Ovary (tissue), 9 donors: ENCODE measurements around the gene BANP. TPM values are rescaled to one million over a fixed set of nuclear protein-coding genes. Genes with fewer than 3 reads are reported as not detected.
"Not testable (repeated sequence)": the region's sequence is repeated elsewhere in the genome, so short reads cannot be mapped to it uniquely, and the experiment has no call there.

Experiments
- DNase-seq, 5 donors: peaks; one replicate each; pipeline ENCODE4 v3.0.0-alpha.2; 2019 to 2020
- H3K27ac ChIP-seq, 2 donors: fragments of 200-600 bp; one replicate each; pipeline versions ENCODE4 v1.5.1 to v1.8.0; 2019 to 2022
- H3K27me3 ChIP-seq: fragments of 200-600 bp; one replicate; pipeline ENCODE4 v1.8.0; 2022
- H3K36me3 ChIP-seq: fragments of 200-600 bp; sonication (generic); one replicate; pipeline ENCODE4 v1.5.1; 2019
- H3K4me1 ChIP-seq: one replicate; pipeline ENCODE4 v1.8.1; 2013; ENCODE audit warnings: mild to moderate bottlenecking, moderate library complexity; ENCODE audit not compliant: insufficient read depth
- H3K4me3 ChIP-seq: fragments of 200-600 bp; sonication (generic); one replicate; pipeline ENCODE4 v1.5.1; 2017
- H3K9me3 ChIP-seq, 2 donors: fragments of 200-600 bp in 1 of 2; sonication (generic) in 1 of 2; one replicate each; pipeline versions ENCODE4 v1.5.1 to v1.8.1; 2013 to 2019; ENCODE audit warnings: mild to moderate bottlenecking in 1 of 2, moderate library complexity in 1 of 2
- EP300 ChIP-seq: sonication (generic); formaldehyde crosslinking; IDR thresholded peaks from one replicate; pipeline ENCODE4 v1.6.1; 2017; ENCODE audit warnings: antibody characterized with exemption
- POLR2A ChIP-seq: fragments of 450-650 bp; IDR thresholded peaks from one replicate; pipeline ENCODE4 v1.6.1; 2017; ENCODE audit warnings: antibody characterized with exemption, mild to moderate bottlenecking, moderate library complexity
- WGBS, 3 donors: extraction: QIAGEN DNeasy Blood & Tissue Kit in 1 of 3; methylation state at CpG; one replicate each; pipeline versions ENCODE4 v1.1.5 to v1.1.7; 2013 to 2017; 5-methylcytosine and 5-hydroxymethylcytosine counted together
- intact Hi-C, 4 donors: fragments of 100-400 bp; cut with DNase I; formaldehyde crosslinking; loops; one replicate each; pipeline versions ENCODE4 v1.11.0 to v1.15.1; 2022 to 2023
- polyA plus RNA-seq, 2 donors: library from polyadenylated mRNA; stranded (reverse); fragments of 200-250 nt in 1 of 2; fragments of 350-450 nt in 1 of 2; fragmentation: Illumina TruSeq in 1 of 2; extraction: RNeasy Lipid Tissue Mini Kit (QIAGEN cat#74804) in 1 of 2; gene quantifications; one replicate each; pipeline ENCODE4 v1.2.3, GENCODE V29; 2013 to 2014
- total RNA-seq, 7 donors: library from RNA; depleted of rRNA in 2 of 7; stranded (reverse); fragments of >200 nt in 2 of 7; fragmentation: NEBNext Ultra II Directional in 3 of 7; extraction: Animal tissue kit (Norgen Biotek cat#: 25700) in 3 of 7; gene quantifications; one replicate each; pipeline versions ENCODE4 v1.1.0 to v1.2.4, GENCODE V29; 2016 to 2023
- TF ChIP-seq, protein P1 (sequence below), 3 donors: fragments of 450-650 bp in 2 of 3; fragments of 200-600 bp in 1 of 3; IDR thresholded peaks; one replicate each; pipeline versions ENCODE4 v1.5.1 to v1.8.0; 2016 to 2022; ENCODE audit warnings: antibody characterized with exemption in 3 of 3, mild to moderate bottlenecking in 1 of 3
- donor health status: DM: no; HTN: no; CAD: no; lungs with moderate emphysema.
- donor health status: DM: no; HTN: no; CAD: no.
- donor health status: Bipolar disorder and iron deficiency.
- donor health status: DM: yes; HTN: yes; CAD: no.
- donor health status: DM: no; HTN: no; CAD: no.
- donor health status: DM: yes; HTN: yes; CAD: no.

BANP gene
- total and polyA plus RNA-seq, 9 donors, result 14.8 to 48.6 (median 28.1) TPM

DNA sequence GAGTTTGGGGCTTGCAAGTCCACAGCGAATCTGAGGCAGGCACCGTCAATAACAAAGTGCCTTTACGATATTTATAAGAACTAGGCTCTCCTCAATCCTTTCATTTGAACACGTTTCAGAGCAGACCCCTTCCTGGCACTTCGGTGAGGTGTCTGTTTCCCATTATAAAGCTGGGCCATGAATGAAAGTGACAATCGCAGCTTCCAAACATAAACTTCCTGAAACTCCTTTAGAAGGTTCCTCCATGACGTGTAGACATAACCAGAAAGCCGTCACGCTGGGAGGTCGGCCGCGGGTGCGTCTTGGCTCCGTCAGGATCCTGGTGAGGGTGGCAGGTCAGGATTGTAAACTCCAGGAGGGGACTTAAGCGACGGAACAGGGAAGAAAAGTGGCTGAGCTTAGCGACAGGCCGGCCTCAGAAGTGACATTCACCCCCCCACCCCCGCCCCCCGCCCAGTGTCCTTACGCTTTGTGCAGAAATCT, 150.4 kb downstream of the BANP start:
- H3K4me1 ChIP-seq, H3K27me3 ChIP-seq, H3K36me3 ChIP-seq, H3K9me3 ChIP-seq, intact Hi-C loops, H3K4me3 ChIP-seq, H3K27ac ChIP-seq: not testable (repeated sequence)
- peak in 2 of 5 donors; percentile 11 to 12 for DNase-seq
- 39 to 54% (median 39%) methylated on average over 21 of the region's 21 CpGs for WGBS, 3 donors

DNA sequence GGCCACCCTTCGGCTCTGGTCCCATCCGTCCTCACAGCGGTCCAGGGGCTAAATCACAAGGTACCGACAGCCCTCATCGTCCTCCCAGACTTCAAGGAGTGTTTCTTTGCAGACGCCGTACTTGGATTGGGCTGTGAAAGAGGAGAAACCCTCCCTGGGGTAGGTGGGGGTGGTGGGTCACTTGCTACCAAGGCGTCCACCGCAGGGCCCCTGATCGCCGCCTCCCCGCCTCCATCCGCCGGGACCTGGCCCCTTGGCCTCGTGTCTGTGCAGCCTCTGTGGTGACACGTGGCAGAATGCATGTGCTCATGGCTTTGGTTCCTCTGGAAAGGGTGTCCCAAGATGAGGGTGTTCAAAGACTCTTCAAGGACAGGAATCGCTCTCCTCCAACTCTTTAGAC, 151.4 kb downstream of the BANP start:
- Histone ChIP-seq H3K4me1 (no peaks in the 10 kb centered on the region), H3K4me3 (no peak overlapping the region), H3K27me3 (no peaks in the 10 kb centered on the region), H3K36me3 (no peaks in the 10 kb centered on the region), H3K27ac (no peak overlapping the region), H3K9me3 (no peaks in the 10 kb centered on the region)
- WGBS, 3 donors, result 92 to 93% (median 93%) methylated on average over 17 of the region's 17 CpGs
- no peak for TF ChIP-seq EP300
- TF ChIP-seq, protein P1, sequence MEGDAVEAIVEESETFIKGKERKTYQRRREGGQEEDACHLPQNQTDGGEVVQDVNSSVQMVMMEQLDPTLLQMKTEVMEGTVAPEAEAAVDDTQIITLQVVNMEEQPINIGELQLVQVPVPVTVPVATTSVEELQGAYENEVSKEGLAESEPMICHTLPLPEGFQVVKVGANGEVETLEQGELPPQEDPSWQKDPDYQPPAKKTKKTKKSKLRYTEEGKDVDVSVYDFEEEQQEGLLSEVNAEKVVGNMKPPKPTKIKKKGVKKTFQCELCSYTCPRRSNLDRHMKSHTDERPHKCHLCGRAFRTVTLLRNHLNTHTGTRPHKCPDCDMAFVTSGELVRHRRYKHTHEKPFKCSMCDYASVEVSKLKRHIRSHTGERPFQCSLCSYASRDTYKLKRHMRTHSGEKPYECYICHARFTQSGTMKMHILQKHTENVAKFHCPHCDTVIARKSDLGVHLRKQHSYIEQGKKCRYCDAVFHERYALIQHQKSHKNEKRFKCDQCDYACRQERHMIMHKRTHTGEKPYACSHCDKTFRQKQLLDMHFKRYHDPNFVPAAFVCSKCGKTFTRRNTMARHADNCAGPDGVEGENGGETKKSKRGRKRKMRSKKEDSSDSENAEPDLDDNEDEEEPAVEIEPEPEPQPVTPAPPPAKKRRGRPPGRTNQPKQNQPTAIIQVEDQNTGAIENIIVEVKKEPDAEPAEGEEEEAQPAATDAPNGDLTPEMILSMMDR (IDR thresholded peaks at IDR 0.05), result no peak
- no peak for TF ChIP-seq POLR2A
- peak in 2 of 5 donors; percentile 13 for DNase-seq
- intact Hi-C loops, result no loop called here

DNA sequence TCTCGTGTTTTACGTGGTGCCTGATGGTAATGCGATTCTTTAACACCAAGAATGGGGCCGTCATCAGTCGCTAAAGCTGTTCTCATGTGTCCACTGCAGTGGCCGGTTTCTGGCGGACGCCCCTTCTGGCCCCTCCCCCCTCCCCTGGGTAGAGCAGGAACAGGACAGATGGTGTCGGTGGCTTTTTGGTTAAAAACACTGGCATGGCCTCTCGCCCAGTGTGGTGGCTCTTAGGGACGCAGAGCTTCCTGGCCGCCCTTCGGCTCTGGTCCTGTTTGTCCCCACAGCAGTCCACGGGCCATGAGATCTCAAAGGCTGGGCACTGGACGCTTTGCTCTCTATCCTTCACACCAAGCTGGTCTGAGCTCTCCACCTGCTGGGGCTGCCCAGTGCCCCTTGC, 151.8 kb downstream of the BANP start:
- no peak overlapping the region for H3K4me3 ChIP-seq
- TF ChIP-seq POLR2A (no peak), EP300 (no peak)
- TF ChIP-seq, protein P1 (IDR thresholded peaks at IDR 0.05), result no peak
- H3K27me3 ChIP-seq, result no peaks in the 10 kb centered on the region
- H3K36me3 ChIP-seq, result no peaks in the 10 kb centered on the region
- H3K27ac ChIP-seq, result no peak overlapping the region
- intact Hi-C loops, result no loop called here
- peak in 2 of 5 donors; percentile 14 to 21 for DNase-seq
- H3K9me3 ChIP-seq, result no peaks in the 10 kb centered on the region
- H3K4me1 ChIP-seq, result no peaks in the 10 kb centered on the region
- 90 to 95% (median 92%) methylated on average over 15 of the region's 15 CpGs for WGBS, 3 donors

DNA sequence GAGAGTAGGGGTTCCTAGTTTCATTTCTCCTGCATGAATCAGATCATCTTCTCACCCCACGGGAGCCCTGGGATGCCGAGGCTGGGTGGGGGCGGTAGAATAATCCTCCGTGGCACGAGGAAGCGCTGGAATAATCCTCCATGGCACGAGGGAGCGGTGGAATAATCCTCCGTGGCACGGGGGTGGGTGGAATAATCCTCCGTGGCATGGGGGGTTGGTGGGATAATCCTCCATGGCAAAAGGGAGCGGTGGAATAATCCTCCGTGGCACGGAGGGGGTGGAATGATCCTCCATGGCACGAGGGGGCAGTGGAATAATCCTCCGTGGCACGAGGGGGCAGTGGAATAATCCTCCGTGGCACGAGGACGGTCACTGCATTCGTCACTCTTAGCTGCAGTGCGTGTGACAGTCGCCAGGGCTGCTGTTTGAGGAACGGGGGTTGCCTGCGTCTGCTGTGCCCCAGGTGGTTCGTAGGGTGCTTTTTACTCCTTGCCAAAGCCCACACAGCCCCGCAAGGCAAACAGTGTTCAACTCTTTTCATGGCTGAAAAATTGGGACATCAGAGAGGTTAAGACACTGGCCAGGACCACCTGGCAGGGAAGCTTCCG, 152.5 kb downstream of the BANP start:
- Histone ChIP-seq H3K27me3 (no peaks in the 10 kb centered on the region), H3K4me1 (no peaks in the 10 kb centered on the region), H3K36me3 (no peaks in the 10 kb centered on the region), H3K27ac (no peak overlapping the region), H3K9me3 (no peaks in the 10 kb centered on the region), H3K4me3 (no peak overlapping the region)
- WGBS, 3 donors, result 86 to 92% (median 89%) methylated on average over 24 to 28 of the region's 28 CpGs
- peak in 2 of 5 donors; percentile 13 to 16 for DNase-seq
- intact Hi-C loops, result no loop called here
- TF ChIP-seq EP300 (no peak), POLR2A (no peak)
- TF ChIP-seq, protein P1 (IDR thresholded peaks at IDR 0.05), result no peak

GRCh38 chr16:88104363-88104762, 153.1 kb downstream of the BANP start:
- peak in 2 of 5 donors; percentile 9 to 18 for DNase-seq
- H3K27me3 ChIP-seq, H3K27ac ChIP-seq, H3K9me3 ChIP-seq, intact Hi-C loops, H3K4me1 ChIP-seq, H3K4me3 ChIP-seq, H3K36me3 ChIP-seq: not testable (repeated sequence)
- WGBS, 3 donors, result 85 to 90% (median 88%) methylated on average over 17 of the region's 17 CpGs

DNA sequence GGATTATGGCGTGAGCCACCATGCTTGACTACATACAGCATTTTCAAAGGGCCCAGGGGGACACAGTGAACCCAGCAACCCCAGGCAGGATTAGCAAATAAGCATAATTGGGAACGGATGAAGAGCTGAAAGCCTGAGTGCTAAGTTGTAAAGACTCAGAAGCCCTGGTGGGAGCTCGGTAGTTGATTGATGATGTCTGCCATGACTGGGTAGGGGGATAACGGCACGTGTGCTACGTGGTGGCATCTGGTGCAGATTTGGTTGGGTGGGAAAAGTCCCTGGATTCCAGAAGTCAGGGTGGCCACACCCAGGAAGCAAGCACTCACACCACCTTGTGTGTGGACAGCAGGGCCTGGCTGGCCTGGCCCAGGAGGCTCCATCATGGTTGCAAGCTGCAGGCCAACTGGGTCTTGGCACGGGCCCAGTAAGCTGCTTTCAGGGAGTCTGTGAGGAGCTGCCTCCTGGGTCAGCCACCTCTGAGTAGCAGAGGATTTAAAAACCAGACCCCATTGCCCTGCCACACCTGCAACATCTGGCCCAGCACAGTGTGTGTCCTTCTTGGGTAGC, 154.4 kb downstream of the BANP start:
- H3K27me3 ChIP-seq, H3K4me1 ChIP-seq, intact Hi-C loops, H3K36me3 ChIP-seq, H3K4me3 ChIP-seq, H3K27ac ChIP-seq, H3K9me3 ChIP-seq: not testable (repeated sequence)
- DNase-seq, result peak in 1 of 5 donors; percentile 21
- 90 to 93% (median 92%) methylated on average over 7 of the region's 7 CpGs for WGBS, 3 donors

DNA sequence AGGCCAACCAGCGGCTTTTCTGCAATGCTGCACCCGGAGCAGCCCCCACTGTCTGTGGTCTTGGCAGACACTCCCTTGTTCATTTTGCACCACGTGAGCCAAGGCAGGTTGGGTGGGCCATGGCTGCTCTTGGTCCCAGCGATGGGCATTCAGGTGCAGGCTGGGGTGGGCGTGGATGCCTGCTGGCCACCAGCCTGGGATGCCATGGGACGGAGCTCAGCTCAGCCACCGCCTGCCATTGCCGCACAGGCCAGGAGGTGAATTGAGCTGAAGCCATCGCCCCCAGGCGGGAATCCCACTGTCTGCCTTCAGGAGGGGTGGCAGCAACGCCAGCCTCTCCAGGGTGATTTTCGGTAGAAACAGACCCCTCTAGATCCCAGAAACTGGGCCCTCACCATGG, 155.3 kb downstream of the BANP start:
- H3K4me3 ChIP-seq, H3K27me3 ChIP-seq, DNase-seq, H3K27ac ChIP-seq, H3K36me3 ChIP-seq, H3K9me3 ChIP-seq, H3K4me1 ChIP-seq, intact Hi-C loops: not testable (repeated sequence)
- 92 to 94% (median 92%) methylated on average over 12 of the region's 12 CpGs for WGBS, 3 donors
